ENCODE data around the gene PLAC8.
"Not testable (repeated sequence)": the region's sequence is repeated elsewhere in the genome, so short reads cannot be mapped to it uniquely, and the experiment has no call there.

Gene PLAC8

GRCh38 chr4:83115656-83116285 lies 1.2 kb upstream of the PLAC8 start:
- Mint-ChIP-seq H3K27ac (no peak overlapping the region), H3K27me3 (ENCODE audit: low read depth) (peaks cover 2% of the 10 kb centered on the region), H3K36me3 (ENCODE audit: low read depth) (no peaks in the 10 kb centered on the region), H3K9me3 (no peaks in the 10 kb centered on the region), H3K4me1 (no peaks in the 10 kb centered on the region), H3K4me3 (no peak overlapping the region)
- TF ChIP-seq, protein P1, sequence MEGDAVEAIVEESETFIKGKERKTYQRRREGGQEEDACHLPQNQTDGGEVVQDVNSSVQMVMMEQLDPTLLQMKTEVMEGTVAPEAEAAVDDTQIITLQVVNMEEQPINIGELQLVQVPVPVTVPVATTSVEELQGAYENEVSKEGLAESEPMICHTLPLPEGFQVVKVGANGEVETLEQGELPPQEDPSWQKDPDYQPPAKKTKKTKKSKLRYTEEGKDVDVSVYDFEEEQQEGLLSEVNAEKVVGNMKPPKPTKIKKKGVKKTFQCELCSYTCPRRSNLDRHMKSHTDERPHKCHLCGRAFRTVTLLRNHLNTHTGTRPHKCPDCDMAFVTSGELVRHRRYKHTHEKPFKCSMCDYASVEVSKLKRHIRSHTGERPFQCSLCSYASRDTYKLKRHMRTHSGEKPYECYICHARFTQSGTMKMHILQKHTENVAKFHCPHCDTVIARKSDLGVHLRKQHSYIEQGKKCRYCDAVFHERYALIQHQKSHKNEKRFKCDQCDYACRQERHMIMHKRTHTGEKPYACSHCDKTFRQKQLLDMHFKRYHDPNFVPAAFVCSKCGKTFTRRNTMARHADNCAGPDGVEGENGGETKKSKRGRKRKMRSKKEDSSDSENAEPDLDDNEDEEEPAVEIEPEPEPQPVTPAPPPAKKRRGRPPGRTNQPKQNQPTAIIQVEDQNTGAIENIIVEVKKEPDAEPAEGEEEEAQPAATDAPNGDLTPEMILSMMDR (IDR thresholded peaks at IDR 0.05; ENCODE audit: unreplicated experiment in 3 of 3), result no peak

- TF ChIP-seq, protein P1 (IDR thresholded peaks at IDR 0.05; ENCODE audit: unreplicated experiment in 3 of 3), result no peak
- H3K4me1 Mint-ChIP-seq, result peaks cover 6% of the 10 kb centered on the region
- no peak overlapping the region for H3K4me3 Mint-ChIP-seq
- H3K36me3 Mint-ChIP-seq (ENCODE audit: low read depth), result no peaks in the 10 kb centered on the region
- H3K9me3 Mint-ChIP-seq, result no peaks in the 10 kb centered on the region
- H3K27me3 Mint-ChIP-seq (ENCODE audit: low read depth), result peaks cover 10% of the 10 kb centered on the region
- H3K27ac Mint-ChIP-seq, result no peak overlapping the region
Measured at GRCh38 chr4:83115000-83115399, 471 bp upstream of the PLAC8 start.

DNA sequence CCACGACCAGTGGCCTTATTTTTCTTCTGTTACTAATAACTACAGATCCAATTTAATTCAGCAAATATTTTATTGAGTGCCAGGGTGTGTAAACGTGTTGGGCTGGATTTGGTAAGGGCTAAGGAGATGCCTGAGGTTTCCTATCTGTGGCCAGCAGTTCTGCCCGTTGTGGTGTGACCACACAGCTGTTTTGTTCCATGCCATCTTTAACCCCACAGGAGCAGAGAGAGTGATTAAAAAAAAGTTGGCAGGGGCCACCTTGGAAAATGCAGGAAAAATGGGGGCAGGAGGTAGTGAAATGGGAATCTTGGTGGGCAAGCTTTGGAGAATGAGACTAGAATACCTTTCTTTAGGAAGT lies 1.1 kb downstream of the PLAC8 start:
- Mint-ChIP-seq H3K27me3 (ENCODE audit: low read depth) (peaks cover 21% of the 10 kb centered on the region), H3K4me1 (peaks cover 6% of the 10 kb centered on the region), H3K9me3 (no peaks in the 10 kb centered on the region), H3K36me3 (ENCODE audit: low read depth) (no peaks in the 10 kb centered on the region), H3K4me3 (no peak overlapping the region), H3K27ac (no peak overlapping the region)
- TF ChIP-seq, protein P1 (IDR thresholded peaks at IDR 0.05; ENCODE audit: unreplicated experiment in 3 of 3), result no peak

DNA sequence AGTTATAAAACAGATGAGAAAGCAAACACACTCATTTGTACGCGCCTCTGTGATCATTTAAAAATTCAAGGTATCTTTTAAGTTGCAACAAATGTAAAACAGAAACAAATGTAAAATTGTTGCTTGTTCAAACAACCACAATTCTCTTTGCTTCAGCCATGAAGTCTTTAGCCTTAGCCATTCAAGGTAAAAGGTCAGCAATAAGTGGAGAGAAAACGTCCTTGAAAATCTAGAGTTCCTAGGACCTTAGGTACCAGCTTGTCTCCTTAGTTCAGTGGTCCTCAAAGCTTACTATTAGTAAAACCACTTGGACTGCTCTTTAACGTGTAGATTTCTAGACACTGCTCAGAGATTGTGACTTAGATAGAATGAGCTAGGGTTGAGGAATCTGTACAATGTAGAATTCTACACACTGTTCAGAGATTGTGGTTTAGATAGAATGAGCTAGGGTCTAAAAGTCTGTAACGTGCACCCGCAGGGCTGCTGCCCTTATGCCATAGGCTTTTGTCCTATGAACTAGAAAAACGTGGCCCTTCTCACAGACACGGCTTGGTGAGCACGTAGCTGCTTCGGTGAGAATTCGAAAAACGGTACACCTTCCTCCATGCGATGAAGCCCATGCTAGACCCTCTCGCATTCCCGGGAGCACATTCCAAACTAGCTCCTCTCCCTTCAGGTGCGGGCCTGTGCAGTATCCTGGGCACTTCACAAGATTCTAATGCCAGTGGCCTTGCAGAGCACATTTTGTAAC lies 1.7 kb downstream of the PLAC8 start:
- TF ChIP-seq, protein P1 (IDR thresholded peaks at IDR 0.05; ENCODE audit: unreplicated experiment in 3 of 3), result no peak
- Mint-ChIP-seq H3K27me3 (ENCODE audit: low read depth) (peaks cover 26% of the 10 kb centered on the region), H3K27ac (no peak overlapping the region), H3K4me3 (no peak overlapping the region), H3K36me3 (ENCODE audit: low read depth) (no peaks in the 10 kb centered on the region), H3K4me1 (peaks cover 6% of the 10 kb centered on the region), H3K9me3 (no peaks in the 10 kb centered on the region)

DNA sequence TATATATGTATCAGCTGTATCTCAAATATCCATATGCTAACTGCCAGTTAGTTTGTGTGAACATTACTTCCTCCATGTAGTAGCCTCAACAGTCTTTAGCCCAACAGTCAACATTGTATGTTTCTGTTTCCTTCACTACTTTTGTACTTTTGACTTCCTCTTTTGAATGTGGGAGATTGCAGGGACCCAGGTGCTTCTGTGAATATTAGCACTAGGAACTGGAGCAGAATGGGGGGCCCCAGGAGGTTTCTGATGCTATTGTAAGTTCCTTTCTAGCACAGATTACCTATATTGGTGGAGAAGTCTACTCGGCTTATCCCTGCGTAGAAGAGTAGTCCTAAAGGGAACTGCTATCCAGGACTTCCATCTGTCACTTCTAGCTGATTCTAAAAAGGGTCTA lies 2.3 kb downstream of the PLAC8 start:
- H3K9me3 Mint-ChIP-seq, result no peaks in the 10 kb centered on the region
- TF ChIP-seq, protein P1 (IDR thresholded peaks at IDR 0.05; ENCODE audit: unreplicated experiment in 3 of 3), result no peak
- H3K4me3 Mint-ChIP-seq, result no peak overlapping the region
- peaks cover 6% of the 10 kb centered on the region for H3K4me1 Mint-ChIP-seq
- H3K27me3 Mint-ChIP-seq (ENCODE audit: low read depth), result peaks cover 26% of the 10 kb centered on the region
- no peak overlapping the region for H3K27ac Mint-ChIP-seq
- no peaks in the 10 kb centered on the region for H3K36me3 Mint-ChIP-seq (ENCODE audit: low read depth)

GRCh38 chr4:83111751-83112141 lies 2.8 kb downstream of the PLAC8 start:
- Mint-ChIP-seq H3K27me3 (ENCODE audit: low read depth) (peaks cover 26% of the 10 kb centered on the region), H3K4me3 (peak overlapping the region in 2 of 3 experiments; percentile 39 to 61)
- H3K27ac Mint-ChIP-seq; H3K36me3 Mint-ChIP-seq (ENCODE audit: low read depth); H3K9me3 Mint-ChIP-seq; H3K4me1 Mint-ChIP-seq: not testable (repeated sequence)
